A549 (cell line): Measurements from ENCODE around the gene ZNF182.

ENCODE experiments used
- CTCF ChIP-seq: fragments of >200 bp; sonication (Bioruptor Twin); formaldehyde crosslinking; IDR thresholded peaks from 3 replicates; pipeline ENCODE4 v1.5.1; 2016
- POLR2A ChIP-seq: IDR thresholded peaks from 2 replicates; pipeline ENCODE4 v1.6.1; 2012; ENCODE audit warnings: mild to moderate bottlenecking, low read length
- POLR2AphosphoS2 ChIP-seq: conservative IDR thresholded peaks from 2 replicates; pipeline ENCODE4 v1.6.1; 2012; ENCODE audit warnings: low read length, improper control_type of control experiment, inconsistent platforms

GRCh38 chrX:47973235-47973634 lies 30.6 kb downstream of the ZNF182 start:
- no peak for TF ChIP-seq CTCF
- TF ChIP-seq POLR2AphosphoS2 = no peak
- no peak for TF ChIP-seq POLR2A
